HG02678 (cell line): ENCODE results near the gene IFFO2.

Experiments used
- ATAC-seq: cut with Tn5 transposase; IDR thresholded peaks from one replicate; pipeline ENCODE4 v1.9.1; 2021; ENCODE audit warnings: mild to moderate bottlenecking, moderate library complexity; ENCODE audit not compliant: unreplicated experiment

IFFO2 gene

GRCh38 chr1:18858070-18858688 is 98.3 kb downstream of the IFFO2 start:
- no peak for ATAC-seq

- ATAC-seq, result no peak
Observed at GRCh38 chr1:18856435-18856834, 100.0 kb downstream of the IFFO2 start.

GRCh38 chr1:18855573-18855972 is 100.9 kb downstream of the IFFO2 start:
- ATAC-seq, result no peak

- no peak for ATAC-seq
Observed at GRCh38 chr1:18854331-18855025, 102.0 kb downstream of the IFFO2 start.
